Activated CD4-positive, alpha-beta T cell treated with anti-CD3 and anti-CD28 coated beads, Interleukin-2, amount 10 ng/mL, durations not matched to agents 24 days and 14 days (primary cell): ENCODE data around the gene HOXB8. TPM values are rescaled to one million over a fixed set of nuclear protein-coding genes. Genes with fewer than 3 reads are reported as not detected.
A peak's percentile ranks its signal among the peaks of the same experiment; 100 is the strongest.

Source experiments
- DNase-seq: peaks from one replicate; pipeline ENCODE4 v3.0.0; 2022
- H3K27ac Mint-ChIP-seq: one replicate; pipeline ENCODE4 v1.8.0; 2022; ENCODE audit warnings: mild to moderate bottlenecking, mixed read lengths
- H3K27me3 Mint-ChIP-seq: one replicate; pipeline ENCODE4 v1.8.0; 2022; ENCODE audit warnings: mixed read lengths
- H3K36me3 Mint-ChIP-seq: one replicate; pipeline ENCODE4 v1.8.0; 2022; ENCODE audit warnings: low read depth, mild to moderate bottlenecking, mixed read lengths
- H3K4me1 Mint-ChIP-seq: one replicate; pipeline ENCODE4 v1.8.0; 2021; ENCODE audit warnings: mixed read lengths
- H3K4me3 Mint-ChIP-seq: one replicate; pipeline ENCODE4 v1.8.0; 2022; ENCODE audit warnings: mild to moderate bottlenecking, moderate library complexity, mixed read lengths
- H3K9me3 Mint-ChIP-seq: one replicate; pipeline ENCODE4 v1.8.0; 2021; ENCODE audit warnings: mixed read lengths
- intact Hi-C: fragments of 100-400 bp; cut with micrococcal nuclease; formaldehyde crosslinking; loops from one replicate; pipeline ENCODE4 v1.15.1; 2023
- total RNA-seq: library from RNA; stranded (reverse); gene quantifications from 2 replicates; pipeline ENCODE4 v1.2.3, GENCODE V29; 2022

Gene HOXB8
- total RNA-seq, 1 donor from 2014 or later: not detected

DNA sequence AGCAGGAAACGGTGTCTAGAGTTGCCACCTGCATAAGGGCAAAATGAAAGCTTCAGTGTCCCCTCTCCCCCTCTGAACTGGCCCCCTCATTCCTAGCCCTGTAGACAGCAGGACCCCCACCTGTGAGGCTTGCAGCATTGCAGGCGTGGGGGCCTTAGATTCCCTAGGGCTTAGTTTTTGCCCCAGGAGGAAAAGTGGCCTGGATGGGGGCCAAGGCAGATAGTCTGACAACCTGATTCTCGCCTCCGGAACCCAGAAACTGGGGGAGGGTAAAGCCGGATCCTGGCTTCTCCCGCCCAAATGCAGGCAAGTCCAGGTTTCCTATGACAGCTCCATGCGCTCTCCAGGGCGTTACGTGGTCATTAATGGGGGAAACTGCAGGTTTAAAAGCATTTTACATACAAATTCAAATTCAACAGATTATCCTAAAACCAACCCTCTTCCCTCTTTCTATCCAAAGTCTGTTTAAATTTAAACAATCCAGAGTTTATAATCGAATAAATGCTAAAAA, 9.6 kb downstream of the HOXB8 start:
- H3K4me3 Mint-ChIP-seq: no peak overlapping the region
- H3K9me3 Mint-ChIP-seq: no peaks in the 10 kb centered on the region
- peaks cover 82% of the 10 kb centered on the region for H3K27me3 Mint-ChIP-seq
- H3K27ac Mint-ChIP-seq: no peak overlapping the region
- no peak for DNase-seq
- H3K36me3 Mint-ChIP-seq: no peaks in the 10 kb centered on the region
- H3K4me1 Mint-ChIP-seq: peaks cover 19% of the 10 kb centered on the region
- intact Hi-C loops: no loop called here

DNA sequence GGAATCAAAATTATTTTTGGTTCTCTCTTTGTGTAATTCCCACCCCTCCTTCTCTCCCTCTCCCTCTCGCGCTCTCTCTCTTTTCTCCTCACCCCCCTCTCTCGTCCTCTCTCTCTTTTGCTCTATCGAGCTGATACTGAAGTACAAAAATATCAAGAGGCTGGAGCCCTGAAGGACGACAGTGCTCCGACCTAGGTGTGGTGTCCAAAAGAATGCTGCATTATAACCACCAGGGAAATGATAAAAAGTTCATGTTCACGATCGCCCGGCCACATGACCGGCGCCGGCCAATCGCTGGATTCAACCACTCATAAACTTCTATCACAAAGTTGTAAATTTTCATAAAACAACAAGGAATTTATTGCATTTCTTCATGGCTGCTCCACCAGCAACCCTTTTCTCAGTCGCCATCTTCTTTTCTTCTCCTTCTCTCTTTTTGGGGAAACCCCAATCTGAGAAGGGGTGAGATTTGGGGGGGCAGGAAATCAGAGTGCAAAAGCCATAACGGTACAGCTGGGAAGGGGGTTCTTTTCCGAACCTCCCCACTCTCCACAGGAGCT, 10.2 kb downstream of the HOXB8 start, which contains the start of gene HOXB6:
TSS of gene HOXB6 (minus strand) at position 217 of the 560 bp plus-strand sequence. CDS start 6,836 bp downstream, outside the sequence.
- H3K9me3 Mint-ChIP-seq: no peaks in the 10 kb centered on the region
- H3K27me3 Mint-ChIP-seq: peaks cover 87% of the 10 kb centered on the region
- no peak for DNase-seq
- no peaks in the 10 kb centered on the region for H3K36me3 Mint-ChIP-seq
- H3K4me1 Mint-ChIP-seq: peaks cover 19% of the 10 kb centered on the region
- H3K27ac Mint-ChIP-seq: no peak within 1 kb of the TSS
- intact Hi-C loops: no loop called here
- peak within 1 kb of the TSS; percentile 21 for H3K4me3 Mint-ChIP-seq

DNA sequence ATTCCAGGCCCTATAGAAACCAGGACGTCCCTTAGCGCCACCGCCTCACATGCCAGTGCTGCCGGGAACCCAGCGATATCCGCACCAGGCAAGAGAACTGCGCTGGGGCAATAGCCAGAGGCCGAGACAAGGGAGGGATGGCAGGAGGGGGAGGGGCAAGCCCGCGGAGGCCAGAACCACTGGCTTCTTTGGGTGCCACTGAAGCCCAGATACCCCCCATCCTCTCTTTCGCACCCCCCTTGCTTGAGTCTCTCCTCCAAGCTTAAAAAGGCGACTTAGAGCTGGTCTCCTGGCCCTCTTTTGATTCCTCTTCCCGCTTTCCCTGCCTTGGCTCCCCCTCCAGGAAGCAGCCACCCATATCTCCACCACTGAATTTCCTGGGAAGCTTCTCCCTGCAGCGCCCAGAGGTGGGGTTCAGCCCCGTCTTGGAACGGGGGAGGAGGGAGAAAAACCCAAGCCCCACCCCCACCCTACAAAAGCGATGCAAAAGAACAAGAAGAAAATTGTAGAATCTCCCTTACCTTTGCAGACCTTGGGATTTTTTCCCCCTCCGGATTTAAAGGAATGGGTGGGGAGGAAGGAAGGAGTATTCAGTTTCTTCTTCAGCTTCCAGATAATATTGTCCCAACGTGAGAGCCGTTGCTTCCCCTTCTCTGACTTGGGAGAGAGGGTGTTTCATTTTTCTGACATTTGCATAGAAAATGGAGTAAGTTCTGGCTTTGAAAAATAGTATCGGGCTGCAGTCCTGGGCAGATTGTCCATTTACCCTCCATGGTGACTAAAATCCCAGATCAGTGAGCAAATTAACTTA, 10.9 kb downstream of the HOXB8 start:
- no peak overlapping the region for H3K4me3 Mint-ChIP-seq
- DNase-seq: no peak
- H3K36me3 Mint-ChIP-seq: no peaks in the 10 kb centered on the region
- no peak overlapping the region for H3K27ac Mint-ChIP-seq
- no peaks in the 10 kb centered on the region for H3K9me3 Mint-ChIP-seq
- intact Hi-C loops: no loop called here
- peaks cover 19% of the 10 kb centered on the region for H3K4me1 Mint-ChIP-seq
- H3K27me3 Mint-ChIP-seq: peaks cover 87% of the 10 kb centered on the region

DNA sequence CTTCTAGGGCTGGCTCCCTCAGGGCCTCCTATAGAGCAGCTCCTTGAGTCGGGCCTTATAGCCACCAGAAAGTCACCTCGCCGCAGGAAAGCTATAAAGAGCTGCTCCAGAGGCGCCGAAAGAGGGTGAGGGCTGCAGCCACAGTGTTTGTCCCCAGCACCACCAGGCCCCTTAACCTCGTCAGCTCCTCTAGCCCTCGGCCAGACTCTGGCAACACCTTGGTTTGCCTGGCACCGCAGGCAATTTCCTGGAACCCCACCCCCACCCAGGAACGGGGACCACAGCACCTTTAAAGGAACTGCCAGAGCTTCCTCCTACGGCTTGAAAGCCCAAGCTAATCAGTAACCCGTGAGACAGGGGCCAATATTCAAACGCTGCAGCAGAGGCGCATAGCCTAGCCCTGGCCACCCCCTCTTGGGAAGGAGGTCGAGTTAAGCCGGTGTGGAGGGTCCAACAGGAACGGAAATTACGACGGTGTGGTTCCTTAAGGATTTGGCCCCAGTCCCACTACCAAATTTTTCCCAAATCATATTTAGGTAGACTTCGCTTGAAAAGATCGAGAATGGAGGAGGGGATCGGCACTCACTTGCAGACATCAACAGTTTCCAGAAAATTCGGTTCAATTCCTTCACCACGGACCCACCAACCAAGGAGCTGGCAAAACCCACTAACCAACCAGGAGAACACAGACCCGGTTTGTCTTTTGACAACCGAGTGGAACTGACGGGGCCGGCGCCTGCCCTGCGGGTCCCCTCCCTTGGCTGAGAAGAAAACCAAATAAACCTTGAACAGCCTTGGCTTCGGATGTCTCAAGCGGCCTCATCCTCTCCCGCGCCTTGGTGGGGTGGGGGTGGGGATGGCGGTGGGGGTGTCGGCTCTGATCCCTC, 13.3 kb downstream of the HOXB8 start:
- Mint-ChIP-seq H3K4me3 (no peak overlapping the region), H3K27me3 (peaks cover 90% of the 10 kb centered on the region), H3K9me3 (no peaks in the 10 kb centered on the region), H3K36me3 (no peaks in the 10 kb centered on the region), H3K4me1 (peaks cover 36% of the 10 kb centered on the region), H3K27ac (no peak overlapping the region)
- intact Hi-C loops: no loop called here
- DNase-seq: no peak

DNA sequence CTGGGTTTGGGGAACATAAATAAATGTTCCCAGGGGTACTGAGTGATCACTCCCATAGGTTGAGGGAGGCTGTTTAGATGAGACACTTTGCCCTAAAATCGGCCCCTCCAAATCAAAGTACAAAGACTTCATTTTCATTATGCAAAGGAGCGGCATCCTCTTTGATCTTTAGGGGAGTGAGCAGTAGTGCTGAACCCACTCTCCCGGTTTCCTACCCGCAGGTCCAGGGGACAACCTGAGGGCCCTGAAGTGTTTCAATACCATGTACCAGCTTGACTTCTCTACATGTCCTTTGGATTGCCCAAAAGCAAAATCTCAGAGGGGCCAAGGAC, 13.9 kb downstream of the HOXB8 start:
- DNase-seq: no peak
- Mint-ChIP-seq H3K4me1 (peaks cover 42% of the 10 kb centered on the region), H3K36me3 (no peaks in the 10 kb centered on the region), H3K4me3 (no peak overlapping the region), H3K27me3 (peaks cover 91% of the 10 kb centered on the region), H3K27ac (no peak overlapping the region), H3K9me3 (no peaks in the 10 kb centered on the region)
- intact Hi-C loops: no loop called here

DNA sequence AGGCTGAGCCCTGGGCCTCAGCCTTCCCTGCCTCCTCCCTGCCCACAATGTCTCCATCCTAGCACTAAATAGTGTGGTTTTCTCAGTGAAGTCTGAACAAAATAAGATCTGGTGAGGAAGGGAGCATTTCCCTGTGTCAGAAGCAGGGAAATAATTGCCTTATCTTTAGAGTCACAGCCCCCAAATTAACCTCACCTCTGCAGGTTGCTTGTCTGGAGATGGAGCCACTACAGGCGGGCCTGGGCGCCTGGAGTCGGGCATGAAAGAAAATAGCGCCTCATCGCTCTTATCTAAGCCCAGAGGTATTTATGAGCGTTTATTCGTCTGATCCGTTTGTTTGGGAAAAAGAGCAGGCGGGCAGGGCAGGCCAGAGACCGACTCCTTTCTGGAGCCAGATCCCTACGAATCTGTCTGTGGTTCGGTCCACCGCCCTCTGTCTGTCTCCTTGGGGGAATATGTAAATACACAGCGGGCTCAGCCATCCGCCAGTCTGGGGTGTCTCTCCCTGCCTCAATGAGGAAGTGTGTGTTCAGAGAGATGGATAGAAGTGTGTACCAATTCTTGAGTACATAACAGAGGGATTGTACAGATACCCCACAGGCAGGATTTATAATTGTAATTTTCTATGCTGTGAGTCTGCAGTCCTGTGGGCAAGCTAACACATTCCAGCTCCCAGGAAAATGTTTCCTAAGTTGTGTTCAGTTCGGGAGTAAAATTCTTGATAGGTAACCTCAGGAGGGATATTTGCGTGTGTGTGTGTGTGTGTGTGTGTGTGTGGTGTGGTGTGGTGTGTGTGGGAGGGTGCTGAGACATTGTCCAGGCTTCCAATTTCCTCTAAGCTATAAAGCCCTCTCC, 14.6 kb downstream of the HOXB8 start:
- H3K4me1 Mint-ChIP-seq: peaks cover 44% of the 10 kb centered on the region
- peaks cover 93% of the 10 kb centered on the region for H3K27me3 Mint-ChIP-seq
- no peaks in the 10 kb centered on the region for H3K9me3 Mint-ChIP-seq
- no peak for DNase-seq
- H3K36me3 Mint-ChIP-seq: no peaks in the 10 kb centered on the region
- no peak overlapping the region for H3K27ac Mint-ChIP-seq
- intact Hi-C loops: no loop called here
- H3K4me3 Mint-ChIP-seq: no peak overlapping the region

DNA sequence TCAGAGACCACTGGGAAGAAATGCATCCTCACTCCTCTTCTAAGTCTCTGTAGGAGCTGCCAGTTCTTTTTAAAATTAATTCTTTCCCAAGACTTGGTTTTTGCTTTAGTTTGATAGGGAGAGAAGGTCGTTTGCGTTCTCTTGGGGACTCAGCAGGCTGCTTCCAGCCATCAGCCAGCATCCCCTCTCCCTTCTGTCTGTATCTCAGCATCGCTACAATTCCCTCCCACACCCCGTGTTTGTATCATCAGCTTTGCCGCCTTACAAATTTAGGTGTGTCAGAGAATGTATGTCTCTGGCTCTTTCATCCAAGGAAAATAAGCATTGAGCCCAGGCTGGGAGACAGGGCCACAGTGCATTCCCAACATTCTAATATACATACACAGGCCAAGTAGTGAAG, 15.7 kb downstream of the HOXB8 start:
- Mint-ChIP-seq H3K27ac (no peak overlapping the region), H3K36me3 (no peaks in the 10 kb centered on the region), H3K4me3 (no peak overlapping the region), H3K4me1 (peaks cover 42% of the 10 kb centered on the region), H3K9me3 (no peaks in the 10 kb centered on the region), H3K27me3 (peaks cover 90% of the 10 kb centered on the region)
- no peak for DNase-seq
- intact Hi-C loops: loop anchor here (5.0 to 10.0 kb wide), 4 partner anchors 123 to 495 kb away; partner anchors contain the start of genes CBX1, PRAC1, PRAC2 and SNX11

DNA sequence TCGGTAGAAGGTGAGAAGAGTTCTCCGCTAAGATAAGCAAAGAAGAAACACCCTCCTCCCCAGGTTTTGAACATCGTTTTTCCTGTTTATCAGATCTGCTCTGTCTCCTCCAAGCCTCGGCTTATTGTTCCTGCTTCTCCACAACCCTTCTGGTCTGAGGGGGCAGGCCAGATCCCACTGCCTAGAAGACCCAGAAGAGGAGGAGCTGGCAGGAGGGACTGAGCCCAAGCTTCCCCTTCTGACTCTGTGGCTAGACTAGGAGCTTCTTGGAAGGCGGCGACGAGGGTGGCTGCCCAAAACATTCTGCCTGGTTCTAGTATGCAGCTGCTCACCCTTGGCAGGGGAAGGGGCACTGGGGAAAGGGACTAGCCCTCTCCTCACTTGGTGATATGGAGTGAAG, 16.4 kb downstream of the HOXB8 start:
- no peak for DNase-seq
- Mint-ChIP-seq H3K27ac (no peak overlapping the region), H3K27me3 (peaks cover 90% of the 10 kb centered on the region), H3K4me3 (peak overlapping the region; percentile 71), H3K4me1 (peaks cover 45% of the 10 kb centered on the region), H3K9me3 (no peaks in the 10 kb centered on the region), H3K36me3 (no peaks in the 10 kb centered on the region)
- intact Hi-C loops: loop anchor here (5.0 to 10.0 kb wide), 4 partner anchors 124 to 494 kb away; partner anchors contain the start of genes CBX1, PRAC1, PRAC2 and SNX11

DNA sequence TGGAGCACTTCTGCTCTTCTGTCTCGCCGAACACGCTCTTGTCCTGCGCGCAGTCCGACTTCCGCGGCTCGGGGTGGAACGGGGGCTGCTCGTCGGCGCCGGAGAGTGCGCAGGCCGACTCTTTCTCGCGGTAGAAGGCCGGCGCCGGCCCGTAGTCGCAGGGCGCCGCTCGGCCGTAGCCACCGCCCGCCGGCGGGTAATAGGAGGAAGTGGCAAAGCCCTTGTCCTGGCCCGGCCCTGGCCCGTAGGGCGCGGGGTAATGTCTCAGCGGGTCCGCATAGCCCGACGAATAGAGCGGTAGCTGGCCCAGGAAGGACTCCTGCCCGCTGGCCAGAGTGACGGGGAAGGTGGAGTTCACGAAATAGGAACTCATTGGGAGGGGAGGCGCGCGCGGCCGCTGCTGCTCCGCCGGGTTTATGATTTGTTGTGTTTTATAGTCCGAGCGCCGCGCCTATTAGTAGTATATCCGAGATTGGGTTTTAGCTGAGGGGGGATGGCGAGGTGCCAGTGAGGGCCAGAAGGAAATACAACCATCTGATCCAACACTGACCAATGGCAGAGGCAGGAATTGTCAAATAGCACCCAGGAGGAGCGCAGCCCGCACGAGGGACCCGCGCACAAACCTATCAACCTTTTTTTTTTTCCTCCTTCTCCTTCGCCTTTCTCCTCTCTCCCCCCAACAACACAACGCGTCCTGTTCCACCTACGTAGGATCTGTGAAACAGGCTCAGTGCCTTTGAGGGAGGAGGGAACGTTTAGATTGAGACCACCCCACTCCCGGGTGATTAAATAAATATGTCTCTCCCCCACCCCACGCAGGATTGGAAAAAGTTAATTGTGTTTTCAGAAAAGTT, 17.1 kb downstream of the HOXB8 start:
- Mint-ChIP-seq H3K9me3 (no peaks in the 10 kb centered on the region), H3K27me3 (peaks cover 89% of the 10 kb centered on the region), H3K36me3 (no peaks in the 10 kb centered on the region), H3K4me1 (peaks cover 46% of the 10 kb centered on the region), H3K27ac (peak overlapping the region; percentile 34), H3K4me3 (peak overlapping the region; percentile 71)
- intact Hi-C loops: loop anchor here (1.0 to 10.0 kb wide), 6 partner anchors 13 to 493 kb away; partner anchors contain the start of genes CBX1, HOXB7, PRAC1 and PRAC2
- peak; percentile 86 for DNase-seq

DNA sequence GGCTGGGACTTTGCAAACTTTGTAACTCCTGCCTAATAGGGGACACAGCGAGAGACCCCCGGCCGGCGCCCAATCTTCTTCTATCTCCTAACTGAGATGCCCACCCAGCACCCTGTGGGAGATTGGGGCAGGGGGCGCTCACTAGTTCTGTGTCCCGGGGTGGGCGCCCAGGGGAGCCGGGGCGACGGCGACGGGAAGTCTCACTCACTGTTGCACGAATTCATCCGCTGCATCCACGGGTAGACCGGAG, 17.6 kb downstream of the HOXB8 start:
- Mint-ChIP-seq H3K27ac (peak overlapping the region; percentile 34), H3K27me3 (peaks cover 89% of the 10 kb centered on the region), H3K4me1 (peaks cover 46% of the 10 kb centered on the region), H3K9me3 (no peaks in the 10 kb centered on the region), H3K4me3 (peak overlapping the region; percentile 71), H3K36me3 (no peaks in the 10 kb centered on the region)
- DNase-seq: no peak
- intact Hi-C loops: loop anchor here (1.0 to 10.0 kb wide), 6 partner anchors 13 to 493 kb away; partner anchors contain the start of genes CBX1, HOXB7, PRAC1 and PRAC2

DNA sequence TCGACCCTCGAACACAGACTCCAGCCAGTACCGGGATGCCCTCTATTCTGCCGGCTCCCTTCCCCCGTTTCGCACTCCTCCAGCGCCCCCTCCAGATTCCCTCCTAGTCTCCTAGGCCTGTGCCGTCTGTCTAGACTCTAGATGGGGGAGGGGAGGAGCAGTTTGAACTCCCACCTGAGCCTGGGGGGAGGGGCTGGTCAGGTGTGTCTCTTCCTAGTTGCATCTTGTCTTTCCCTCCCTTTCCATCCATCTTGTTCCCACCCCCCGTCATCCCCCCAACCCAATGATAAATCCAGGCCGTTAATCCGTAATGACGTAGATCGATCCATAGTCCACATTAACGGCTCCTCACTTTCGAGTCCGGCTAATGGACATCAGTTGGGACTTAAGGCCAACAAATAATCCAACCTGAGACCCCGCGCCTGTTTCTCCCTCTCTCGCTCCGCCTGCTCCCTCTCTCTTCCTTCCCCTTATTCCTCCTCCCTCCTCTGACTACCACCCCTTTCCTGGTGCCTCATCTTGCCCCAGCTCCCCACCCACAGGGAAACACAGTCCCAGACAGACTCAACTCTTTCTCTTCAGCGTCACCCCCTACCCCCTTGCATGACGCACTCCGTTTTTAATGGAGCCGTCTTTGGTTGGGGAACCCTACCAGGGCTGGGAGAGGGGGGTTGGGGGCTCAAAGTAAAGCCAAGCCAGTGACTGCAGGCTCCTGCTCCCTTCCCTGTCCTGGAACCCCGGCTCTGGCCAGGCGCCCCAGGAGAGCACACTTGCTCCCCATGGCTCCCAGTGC, 18.2 kb downstream of the HOXB8 start:
- Mint-ChIP-seq H3K4me1 (peaks cover 44% of the 10 kb centered on the region), H3K27ac (peak overlapping the region; percentile 81), H3K36me3 (no peaks in the 10 kb centered on the region), H3K27me3 (peaks cover 89% of the 10 kb centered on the region), H3K9me3 (no peaks in the 10 kb centered on the region), H3K4me3 (peak overlapping the region; percentile 71)
- DNase-seq: no peak
- intact Hi-C loops: loop anchor here (1.0 to 10.0 kb wide), 6 partner anchors 14 to 492 kb away; partner anchors contain the start of genes CBX1, HOXB7, PRAC1 and PRAC2
